Activated CD4-positive, alpha-beta T cell treated with anti-CD3 and anti-CD28 coated beads, Interleukin-10, Interleukin-2, amounts not matched to agents 100 ng/mL and 50 ng/mL, durations not matched to agents 16 hours and 8 hours (primary cell): ENCODE results near the gene ZNF580.

Experiments
- DNase-seq: peaks from one replicate; pipeline ENCODE4 v3.0.0-alpha.2; 2020

The ZNF580 gene

DNA sequence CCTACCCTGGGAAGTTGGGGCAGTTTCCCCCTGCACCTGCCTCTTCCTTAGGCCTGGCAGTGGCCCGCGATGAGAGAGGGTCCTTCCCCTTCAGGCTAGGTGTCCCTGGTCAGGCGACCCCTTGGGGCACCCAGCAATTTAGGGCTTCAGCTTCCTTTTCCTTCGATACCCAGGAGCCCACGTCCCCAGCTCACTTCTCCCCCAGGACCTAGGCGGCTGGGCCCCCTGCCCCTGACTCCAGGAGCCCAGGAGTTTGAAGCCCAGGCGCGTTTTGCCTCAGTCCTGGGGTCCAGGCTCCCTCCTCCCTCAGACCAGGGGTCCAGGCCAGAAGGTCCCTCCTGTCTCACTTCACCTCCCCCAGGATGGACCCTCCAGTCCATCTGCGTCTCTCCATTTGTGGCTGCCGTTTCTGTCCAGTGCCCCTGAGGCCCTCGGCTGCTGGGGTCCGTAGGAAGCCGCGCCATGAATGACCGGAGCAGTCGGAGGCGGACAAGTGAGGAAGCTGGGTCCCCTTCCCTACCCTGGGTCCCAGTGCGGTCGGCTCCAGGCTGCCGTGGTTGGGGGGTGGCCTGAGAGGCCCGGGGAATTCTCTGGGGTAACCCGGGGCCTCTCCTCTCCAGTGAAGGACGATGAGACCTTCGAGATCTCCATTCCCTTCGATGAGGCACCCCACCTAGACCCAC is 7.9 kb downstream of the ZNF580 start:
- DNase-seq: no peak

- DNase-seq: no peak
Observed at GRCh38 chr19:55649268-55650125, 8.7 kb downstream of the ZNF580 start.

GRCh38 chr19:55650126-55650557 is 9.3 kb downstream of the ZNF580 start:
- no peak for DNase-seq

GRCh38 chr19:55650602-55651230 is 9.9 kb downstream of the ZNF580 start:
- DNase-seq: no peak

DNA sequence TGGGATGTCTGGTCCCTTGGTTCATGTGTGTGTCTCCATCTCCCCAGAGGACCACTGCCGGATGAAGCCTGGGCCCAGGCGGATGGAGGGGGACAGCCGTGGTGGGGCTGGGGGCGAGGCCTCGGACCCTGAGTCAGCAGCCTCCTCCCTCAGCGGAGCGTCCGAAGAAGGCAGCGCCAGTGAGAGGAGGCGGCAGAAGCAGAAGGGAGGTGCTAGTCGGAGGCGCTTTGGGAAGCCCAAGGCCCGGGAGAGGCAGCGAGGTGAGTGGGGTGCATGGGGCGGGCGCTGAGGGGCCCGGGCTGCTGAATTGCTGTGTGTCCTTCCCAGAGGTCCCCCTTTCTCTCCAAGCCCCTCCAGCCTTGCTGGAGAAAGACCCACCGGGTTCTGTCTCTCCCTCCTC is 10.4 kb downstream of the ZNF580 start:
- no peak for DNase-seq

- no peak for DNase-seq
Observed at GRCh38 chr19:55652311-55653128, 11.7 kb downstream of the ZNF580 start.

- peak; percentile 99 for DNase-seq
Observed at GRCh38 chr19:55653651-55654322, 13.0 kb downstream of the ZNF580 start.

DNA sequence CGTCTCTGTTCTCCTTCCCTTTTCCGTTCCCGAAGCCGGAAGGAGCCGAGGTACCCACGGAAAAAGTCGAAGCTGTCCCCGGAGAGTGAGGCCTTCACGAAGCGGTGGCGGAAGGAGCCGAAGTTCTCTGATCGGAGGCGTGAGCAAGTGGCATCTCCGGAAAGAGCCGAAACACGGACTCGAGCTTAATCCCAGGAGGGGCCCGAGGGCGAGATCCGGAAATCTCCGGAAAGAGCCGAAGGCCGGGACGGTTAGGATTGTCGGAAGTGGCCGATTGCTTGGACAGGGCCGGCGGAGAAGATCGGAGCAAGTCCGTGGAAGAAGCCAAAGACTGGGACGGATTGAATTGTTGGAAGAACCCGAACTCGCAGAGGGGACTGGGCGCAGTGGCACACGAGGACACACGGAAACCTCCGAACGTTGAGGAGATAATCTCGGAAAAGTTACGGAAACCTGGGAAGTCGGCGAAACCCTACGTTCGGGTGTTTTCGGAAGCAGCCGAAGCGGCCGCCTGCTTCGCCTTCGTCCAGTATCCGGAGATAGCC is 13.6 kb downstream of the ZNF580 start:
- DNase-seq: peak; percentile 100

- peak; percentile 97 for DNase-seq
Observed at GRCh38 chr19:55654868-55655647, 14.3 kb downstream of the ZNF580 start, which contains the start of gene U2AF2. U2AF2 (plus strand) TSS chr19:55655035; CDS start chr19:55655105, 70 bp downstream.

DNA sequence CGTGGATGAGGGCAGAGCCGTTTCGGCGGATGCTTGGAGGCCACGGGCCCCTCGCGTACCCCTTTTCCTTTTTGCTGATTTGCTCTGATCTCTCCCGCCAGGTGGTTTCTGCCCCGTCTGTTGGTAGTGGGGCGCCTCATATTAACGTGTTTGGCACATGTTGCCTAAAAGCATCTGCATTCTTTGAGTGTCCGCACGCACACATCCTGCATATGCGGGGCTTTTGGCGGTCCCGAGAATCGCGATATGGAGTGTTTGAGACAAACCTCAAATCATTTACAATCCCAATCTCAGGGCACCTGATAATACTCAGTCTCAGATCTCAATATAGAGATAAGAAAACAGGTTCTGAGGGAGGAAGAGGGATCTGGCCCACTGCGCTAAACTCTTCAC is 14.8 kb downstream of the ZNF580 start:
- no peak for DNase-seq

- no peak for DNase-seq
Observed at GRCh38 chr19:55656552-55656951, 15.8 kb downstream of the ZNF580 start.

GRCh38 chr19:55656988-55657747 is 16.4 kb downstream of the ZNF580 start:
- peak; percentile 32 for DNase-seq

- no peak for DNase-seq
Observed at GRCh38 chr19:55658846-55659459, 18.2 kb downstream of the ZNF580 start.

DNA sequence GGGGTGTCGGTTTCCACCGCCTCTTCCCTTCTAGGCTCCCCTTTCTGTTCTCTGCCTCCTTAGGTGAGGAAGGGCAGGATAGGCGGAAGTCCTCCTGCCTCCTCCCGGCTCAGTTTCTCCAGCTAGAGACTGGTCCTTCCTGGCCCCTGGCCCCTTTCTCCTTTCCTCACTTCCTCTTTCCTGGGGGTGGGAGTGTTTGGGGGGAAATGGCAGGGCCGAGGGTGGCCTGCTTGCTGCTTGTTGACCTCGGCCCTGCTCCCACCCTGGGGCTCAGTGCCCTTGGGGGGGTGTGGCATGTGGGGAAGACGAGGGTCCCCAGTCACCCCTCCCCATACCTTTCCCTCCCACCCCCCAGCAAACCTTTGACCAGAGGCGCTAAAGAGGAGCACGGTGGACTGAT is 19.0 kb downstream of the ZNF580 start:
- no peak for DNase-seq

DNA sequence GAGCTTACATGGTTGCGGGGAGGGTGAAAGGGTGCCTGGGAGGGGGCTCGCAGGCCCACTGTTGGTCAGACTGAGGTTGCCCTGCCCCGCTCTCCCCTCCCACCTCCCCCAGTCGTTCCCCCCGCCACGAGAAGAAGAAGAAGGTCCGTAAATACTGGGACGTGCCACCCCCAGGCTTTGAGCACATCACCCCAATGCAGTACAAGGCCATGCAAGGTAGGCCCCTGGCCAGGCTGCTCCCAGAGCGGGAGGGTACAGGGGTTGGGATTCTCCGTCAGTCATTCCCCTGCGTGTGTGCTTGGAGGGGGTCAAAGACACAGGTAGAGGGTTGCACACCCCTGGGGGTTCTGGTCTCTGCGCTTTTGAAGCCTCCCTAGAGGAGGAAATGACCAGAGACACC is 19.6 kb downstream of the ZNF580 start:
- no peak for DNase-seq

DNA sequence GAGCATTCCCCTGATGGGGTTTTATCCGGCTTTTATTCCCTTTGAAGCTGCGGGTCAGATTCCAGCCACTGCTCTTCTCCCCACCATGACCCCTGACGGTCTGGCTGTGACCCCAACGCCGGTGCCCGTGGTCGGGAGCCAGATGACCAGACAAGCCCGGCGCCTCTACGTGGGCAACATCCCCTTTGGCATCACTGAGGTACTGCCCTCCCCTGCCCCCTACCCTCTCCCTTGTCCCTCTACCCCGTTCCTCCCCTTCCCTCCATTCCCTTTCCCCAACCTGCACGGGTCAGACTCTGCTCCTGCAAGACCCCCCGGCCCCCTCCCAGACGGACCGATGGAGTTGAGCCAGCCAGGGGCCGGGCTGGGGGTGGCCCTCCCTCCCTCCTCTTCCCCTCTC is 20.2 kb downstream of the ZNF580 start:
- DNase-seq: no peak

DNA sequence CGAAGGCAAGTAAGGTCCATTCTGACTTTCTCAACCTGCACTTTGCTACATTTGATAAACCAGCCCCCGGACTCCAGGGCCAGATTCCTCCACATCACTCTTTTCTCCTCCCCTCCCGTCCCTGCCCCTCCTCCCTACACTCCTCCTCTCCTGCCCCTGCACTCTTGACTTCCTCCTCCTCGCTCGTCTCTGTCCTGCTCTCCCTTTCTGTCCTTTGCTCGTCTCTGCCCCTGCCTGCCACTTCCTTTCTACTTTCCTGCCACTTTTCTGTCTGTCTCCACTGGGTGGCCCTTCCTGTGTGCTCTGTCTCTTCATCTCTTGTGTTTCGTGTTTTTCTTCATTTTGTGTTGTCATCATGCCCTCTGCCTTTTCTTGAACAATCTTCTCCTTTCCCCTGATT is 21.0 kb downstream of the ZNF580 start:
- DNase-seq: no peak

DNA sequence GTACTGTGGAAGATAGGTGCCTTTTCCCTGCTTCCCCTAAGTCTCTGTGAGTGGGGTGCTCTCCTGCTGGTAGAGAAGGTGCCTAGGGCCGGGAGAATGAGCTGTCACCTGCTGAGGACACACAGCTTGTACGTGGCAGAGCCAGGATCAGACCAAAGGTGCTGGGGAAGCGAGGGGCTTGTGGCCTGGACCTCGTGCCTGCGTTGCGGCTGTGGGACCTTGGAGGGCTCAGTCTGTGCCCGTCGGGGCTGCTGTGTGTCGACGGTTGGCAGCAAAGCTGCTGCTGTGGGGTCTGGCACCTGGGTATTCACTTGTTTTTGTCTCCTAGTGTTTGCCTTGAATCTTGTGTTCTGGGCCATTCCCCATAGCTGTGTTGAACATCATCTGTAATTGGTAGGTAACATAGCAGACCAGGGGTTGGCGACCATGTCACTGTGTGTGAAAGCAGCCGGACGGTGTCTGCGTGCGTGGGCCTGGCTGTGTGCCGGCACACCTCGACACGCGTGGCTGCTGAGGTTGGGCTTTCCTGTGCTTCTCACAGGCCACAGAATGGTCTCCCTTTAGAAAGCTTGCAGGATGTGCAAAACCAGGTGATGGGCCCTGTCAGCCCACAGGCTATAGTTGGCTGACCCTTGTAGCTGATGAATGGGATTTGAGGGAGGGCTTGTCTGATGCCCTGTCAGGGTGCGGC is 23.2 kb downstream of the ZNF580 start:
- DNase-seq: no peak

GRCh38 chr19:55666343-55667005 is 25.7 kb downstream of the ZNF580 start:
- no peak for DNase-seq
